GM18858 (cell line): ENCODE results near the gene BCL2L13.
A peak's percentile ranks its signal among the peaks of the same experiment; 100 is the strongest.
"Not testable (repeated sequence)": the region's sequence is repeated elsewhere in the genome, so short reads cannot be mapped to it uniquely, and the experiment has no call there.

Experiments
- ATAC-seq: cut with Tn5 transposase; IDR thresholded peaks from one replicate; pipeline ENCODE4 v1.9.1; 2021; ENCODE audit not compliant: unreplicated experiment

Gene BCL2L13

DNA sequence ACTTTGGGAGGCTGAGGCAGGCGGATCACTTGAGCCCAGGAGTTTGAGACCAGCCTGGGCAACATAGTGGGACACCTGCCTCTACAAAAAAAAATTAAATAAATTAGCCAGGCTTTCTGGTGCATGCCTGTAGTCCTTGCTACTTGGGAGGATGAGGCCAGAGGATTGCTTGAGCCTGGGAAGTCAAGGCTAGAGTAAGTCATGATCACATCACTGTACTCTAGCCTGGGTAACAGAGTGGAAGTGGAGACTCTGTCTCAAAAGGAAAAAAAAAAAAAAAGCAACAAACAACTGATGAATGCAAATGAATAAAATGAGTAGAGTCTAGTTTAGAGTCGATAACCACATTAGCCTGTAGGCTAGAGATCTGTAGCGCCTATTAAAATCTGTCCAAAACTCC, 3.9 kb upstream of the BCL2L13 start:
- no peak for ATAC-seq

DNA sequence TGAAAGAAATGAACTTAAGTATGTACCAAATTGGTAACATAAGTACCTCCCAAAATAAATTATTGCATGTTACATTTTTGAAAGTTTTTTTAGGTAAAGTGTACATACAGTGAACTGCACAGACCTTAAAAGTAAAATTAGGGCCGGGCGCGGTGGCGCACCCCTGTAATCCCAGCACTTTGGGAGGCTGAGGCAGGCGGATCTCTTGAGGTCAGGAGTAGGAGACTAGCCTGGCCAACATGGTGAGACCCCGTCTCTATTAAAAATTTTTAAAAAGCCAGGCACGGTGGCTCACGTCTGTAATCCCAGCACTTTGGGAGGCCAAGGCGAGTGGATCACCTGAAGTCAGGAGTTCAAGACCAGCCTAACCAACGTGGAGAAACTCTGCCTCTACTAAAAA, 1.7 kb upstream of the BCL2L13 start:
- not testable (repeated sequence) for ATAC-seq

DNA sequence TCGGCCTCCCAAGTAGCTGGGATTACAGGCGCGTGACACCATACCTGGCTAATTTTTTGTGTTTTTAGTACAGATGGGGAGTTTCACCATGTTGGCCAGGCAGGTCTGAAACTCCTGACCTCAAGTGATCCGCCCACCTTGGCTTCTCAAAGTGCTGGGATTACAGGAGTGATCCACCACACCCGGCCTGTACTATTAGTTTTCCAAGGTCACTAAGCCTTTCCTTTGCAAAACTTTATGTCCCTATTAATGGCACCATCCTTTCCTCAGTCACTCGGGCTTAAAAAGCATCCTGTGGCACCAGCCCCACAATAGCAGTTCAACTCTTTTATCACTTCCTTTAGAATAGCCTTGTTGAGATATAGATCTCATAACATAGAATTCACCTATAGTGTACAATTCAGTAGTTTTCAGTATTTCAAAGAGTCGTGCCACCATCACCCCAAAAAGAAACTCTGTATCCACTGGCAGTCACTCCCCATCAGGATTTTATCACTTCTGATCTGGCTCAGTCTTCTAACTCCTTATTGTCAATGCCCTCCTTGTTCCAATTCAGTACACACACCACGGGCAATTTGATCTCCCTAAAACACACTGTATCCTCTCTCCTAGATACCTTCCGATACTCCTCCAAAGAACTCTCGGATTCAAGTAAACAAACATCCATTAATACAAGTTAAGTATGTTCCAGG, 921 bp upstream of the BCL2L13 start:
- no peak for ATAC-seq

DNA sequence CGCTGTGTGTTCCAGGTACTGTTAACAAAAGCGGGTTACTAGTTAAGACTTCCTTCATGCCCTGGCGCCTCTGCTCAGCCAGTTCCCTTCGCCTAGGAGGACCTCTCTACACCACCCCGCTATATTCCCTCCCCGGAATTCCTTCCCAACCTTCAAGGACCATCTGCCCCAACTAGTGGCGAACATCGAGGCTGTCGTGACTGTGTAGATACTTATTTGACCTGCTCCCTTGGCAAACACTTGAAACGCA, 450 bp upstream of the BCL2L13 start:
- peak; percentile 10 for ATAC-seq

DNA sequence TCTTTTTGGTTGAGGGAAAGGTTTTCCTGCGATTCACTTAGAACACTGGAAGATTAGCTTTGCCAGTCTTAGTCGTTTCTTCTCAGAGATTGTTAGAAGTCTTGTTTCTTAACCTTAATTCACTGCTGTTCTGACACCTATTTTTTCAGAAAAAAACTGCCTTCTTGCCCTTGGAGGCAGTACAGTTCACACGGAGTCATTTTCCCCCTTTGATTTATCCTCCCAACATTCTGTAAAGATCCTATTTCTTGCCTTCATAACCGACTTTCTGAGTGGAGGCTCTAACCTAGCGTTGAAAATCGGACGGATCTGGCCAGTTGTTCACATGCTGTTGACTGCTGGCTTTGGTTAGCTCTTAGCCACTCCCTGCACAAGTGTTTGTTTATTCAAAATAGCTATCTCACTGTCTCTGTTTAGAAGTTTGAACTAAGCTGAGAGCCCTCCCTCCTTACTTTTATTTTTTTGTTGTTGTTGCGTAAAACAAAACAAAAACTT, 737 bp downstream of the BCL2L13 start:
- no peak for ATAC-seq

DNA sequence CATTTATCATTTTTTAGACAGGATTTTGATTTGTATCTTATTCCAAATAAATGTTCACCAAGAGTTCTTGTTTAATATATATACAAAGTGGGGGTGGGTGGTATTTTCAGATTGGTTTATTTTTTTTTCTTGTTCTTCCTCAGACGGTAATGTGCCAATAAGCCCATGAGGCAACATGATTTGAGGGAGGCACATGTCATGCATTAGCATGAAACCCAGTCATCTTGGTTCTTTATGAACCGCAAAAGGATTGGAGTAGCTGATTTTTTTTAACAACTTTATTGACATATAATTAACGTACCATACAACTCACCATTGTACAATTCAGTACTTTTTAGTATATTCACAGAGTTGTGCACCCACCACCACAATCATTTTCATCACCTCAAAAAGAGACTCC, 2.7 kb downstream of the BCL2L13 start:
- no peak for ATAC-seq

DNA sequence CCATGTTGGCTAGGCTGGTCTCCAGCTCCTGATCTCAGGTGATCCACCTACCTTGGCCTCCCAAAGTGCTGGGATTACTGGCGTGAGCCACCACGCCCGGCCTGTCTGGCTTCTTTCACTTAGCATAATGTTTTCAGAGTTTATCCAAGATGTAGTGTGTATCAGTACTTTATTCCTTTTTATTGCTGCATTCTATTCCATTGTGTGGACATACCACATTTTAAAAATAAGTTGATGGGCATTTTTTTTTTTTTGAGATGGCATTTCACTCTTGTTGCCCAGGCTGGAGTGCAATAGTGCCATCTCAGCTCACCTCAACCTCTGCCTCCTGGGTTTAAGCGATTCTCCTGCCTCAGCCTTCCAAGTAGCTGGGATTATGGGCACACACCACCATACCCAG, 3.8 kb downstream of the BCL2L13 start:
- not testable (repeated sequence) for ATAC-seq

DNA sequence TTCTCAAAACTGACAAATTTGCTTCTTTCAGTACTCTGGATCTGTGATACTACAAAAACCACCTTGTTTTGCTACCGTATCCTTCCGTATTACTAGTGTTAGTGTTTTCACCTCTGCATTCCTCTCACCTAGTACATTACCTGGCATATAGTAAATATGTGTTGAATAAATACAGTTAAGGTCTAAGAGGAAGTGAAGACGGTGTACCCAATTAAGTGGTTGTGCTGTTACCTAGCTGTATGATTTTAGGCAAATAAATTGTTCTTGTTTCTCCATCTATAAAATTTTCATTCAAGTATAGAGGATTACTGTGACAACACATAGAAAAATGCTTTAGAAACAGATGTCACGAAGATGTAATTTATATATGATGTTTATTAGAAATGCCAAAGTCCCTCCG, 8.9 kb downstream of the BCL2L13 start:
- no peak for ATAC-seq

DNA sequence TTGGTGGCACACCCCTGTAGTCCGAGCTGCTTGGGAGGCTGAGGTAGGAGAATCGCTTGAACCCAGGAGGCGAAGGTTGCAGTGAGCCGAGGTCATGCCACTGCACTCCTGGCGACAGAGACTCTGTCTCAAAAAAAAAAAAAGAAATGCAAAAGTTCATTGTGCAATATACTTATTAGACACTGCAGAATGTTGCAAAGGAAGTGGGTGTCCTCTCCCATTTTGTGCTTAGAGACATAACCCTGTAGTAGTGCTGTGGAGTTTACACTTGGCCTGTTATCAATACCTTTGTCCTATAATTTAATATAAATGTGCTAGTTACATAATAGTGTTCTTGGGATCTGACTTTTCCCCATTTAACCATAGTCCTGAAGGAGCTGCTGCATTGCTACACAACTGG, 9.4 kb downstream of the BCL2L13 start:
- ATAC-seq = no peak

DNA sequence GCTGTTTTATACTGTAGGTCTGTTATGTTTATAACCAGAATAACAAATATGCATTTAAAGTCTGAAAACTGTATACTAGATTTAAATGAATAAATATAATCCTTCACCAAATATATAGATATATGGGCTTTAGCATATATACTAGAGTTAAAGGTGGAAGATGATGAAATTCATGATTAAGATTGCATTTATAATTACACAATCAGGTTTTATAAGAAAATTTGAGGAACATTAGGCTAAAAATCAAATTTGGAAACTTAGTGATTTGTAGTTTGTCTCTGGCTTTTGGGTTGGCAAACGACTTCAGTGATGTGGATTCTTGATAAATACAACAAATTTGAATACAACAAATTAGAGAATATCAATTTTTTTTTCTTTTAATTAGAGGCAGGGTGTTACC, 10.0 kb downstream of the BCL2L13 start:
- no peak for ATAC-seq

DNA sequence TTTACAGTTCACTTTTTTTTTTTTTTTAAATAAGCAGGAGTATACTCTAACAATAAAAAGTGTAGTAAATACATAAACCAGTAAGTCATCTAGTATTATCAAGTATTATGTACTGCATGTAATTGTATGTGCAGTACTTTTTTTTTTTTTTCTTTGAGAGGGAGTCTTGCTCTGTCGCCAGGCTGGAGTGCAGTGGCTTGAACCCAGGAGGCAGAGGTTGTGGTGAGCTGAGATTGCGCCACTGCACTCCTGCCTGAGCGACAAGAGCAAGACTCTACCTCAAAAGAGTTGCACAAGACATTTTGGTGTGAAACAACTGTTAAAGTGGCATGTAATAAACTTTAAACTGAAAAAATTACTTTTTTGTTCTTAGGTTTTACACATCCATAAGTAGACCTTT, 16.7 kb downstream of the BCL2L13 start:
- no peak for ATAC-seq

DNA sequence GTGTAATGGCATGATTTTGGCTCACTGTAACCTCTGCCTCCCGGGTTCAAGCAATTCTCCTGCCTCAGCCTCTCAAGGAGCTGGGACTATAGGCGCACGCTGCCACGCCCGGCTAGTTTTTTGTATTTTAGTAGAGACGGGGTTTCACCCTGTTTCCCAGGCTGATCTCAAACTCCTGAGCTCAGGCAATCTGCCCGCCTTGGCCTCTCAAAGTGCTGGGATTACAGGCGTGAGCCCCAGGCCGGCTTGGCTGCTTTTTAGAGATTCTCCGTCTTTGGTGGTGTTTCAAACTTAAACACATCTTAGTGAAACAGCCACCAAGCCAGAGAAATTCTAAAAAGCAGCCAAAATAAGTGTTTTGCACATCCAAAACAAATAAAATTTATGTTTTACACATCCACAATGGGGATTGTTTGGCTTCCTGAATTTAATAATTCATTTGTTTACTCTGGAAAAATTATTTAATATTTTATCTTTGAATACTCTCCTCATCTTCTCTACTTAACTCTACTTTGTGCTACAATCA, 18.4 kb downstream of the BCL2L13 start:
- ATAC-seq = no peak

DNA sequence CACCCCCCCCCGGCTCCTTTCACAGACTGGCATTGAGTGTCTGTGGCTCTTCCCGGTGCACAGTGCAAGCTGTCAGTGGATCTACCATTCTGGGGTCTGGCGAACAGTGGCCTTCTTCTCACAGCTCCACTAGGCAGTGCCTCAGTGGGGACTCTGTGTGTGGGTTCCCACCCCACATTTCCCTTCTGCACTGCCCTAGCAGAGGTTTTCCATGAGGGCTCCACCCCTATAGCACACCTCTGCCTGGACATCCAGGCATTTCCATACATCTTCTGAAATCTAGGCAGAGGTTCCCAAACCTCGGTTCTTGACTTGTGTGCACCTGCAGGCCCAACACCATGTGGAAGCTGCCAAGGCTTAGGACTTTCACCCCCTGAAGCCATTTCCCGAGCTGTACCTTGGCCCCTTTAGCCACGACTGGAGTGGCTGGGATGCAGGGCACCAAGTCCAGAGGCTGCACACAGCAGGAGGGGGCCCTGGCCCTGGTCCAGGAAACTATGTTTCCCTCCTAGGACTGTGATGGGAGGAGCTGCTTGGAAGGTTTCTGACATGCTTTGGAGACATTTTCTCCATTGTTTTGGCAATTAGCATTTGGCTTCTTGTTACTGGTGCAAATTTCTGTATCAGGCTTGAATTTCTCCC, 26.0 kb downstream of the BCL2L13 start:
- no peak for ATAC-seq

DNA sequence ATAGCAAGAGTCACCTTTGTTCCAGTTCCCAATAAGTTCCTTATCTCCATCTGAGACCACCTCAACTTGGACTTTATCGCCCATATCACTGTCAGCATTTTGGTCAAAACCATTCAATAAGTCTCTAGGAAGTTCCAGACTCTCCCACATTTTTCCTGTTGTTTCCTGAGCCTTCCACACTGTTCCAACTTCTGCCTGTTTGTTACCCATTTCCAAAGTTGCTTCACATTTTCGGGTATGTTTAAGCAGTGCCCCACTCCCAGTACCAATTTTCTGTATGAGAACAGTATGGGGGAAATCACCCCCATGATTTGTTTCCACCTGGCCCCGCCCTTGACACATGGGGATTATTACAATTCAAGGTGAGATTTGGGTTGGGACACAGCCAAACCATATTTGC, 26.7 kb downstream of the BCL2L13 start:
- ATAC-seq = no peak

DNA sequence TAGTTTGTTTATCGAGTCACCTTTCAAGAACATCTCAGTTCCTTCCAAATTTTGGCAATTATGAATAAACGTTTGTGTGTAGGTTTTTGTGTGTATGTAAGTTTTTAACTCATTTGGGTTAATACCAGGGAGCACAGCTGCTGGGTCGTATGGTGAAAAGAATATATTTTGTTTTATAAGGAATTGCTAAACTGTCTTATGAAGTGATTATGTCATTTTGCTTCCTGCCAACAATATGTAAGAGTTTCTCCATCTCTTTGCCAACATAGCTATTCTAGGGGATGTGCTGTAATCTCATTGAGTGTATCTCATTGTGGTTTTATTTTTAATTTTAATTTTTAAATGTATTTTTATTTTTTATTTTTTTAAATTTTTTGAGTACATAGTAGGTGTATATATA, 27.3 kb downstream of the BCL2L13 start:
- ATAC-seq = no peak

DNA sequence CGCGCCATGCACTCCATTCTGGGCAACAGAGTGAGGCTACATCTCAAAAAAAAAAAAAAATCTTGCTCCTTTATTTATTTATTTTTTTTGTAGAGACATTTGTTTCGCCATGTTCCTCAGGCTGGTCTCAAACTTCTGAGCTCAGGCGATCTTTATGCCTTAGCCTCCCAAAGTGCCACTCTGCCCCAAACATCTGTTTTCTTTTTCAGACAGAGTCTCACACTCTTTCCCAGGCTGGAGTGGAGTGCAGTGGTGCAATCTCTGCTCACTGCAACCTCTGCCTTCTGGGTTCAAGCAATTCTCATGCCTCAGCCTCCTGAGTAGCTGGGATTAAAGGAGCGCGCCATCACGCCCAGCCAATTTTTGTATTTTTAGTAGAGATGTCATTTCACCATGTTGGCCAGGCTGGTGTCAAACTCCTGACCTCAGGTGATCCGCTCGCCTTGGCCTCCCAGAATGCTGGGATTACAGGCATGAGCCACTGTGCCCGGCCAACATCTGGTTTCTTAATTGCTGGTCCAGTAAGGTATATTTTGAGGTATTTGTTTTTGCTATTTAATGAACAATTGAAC, 33.0 kb downstream of the BCL2L13 start:
- ATAC-seq = not testable (repeated sequence)

DNA sequence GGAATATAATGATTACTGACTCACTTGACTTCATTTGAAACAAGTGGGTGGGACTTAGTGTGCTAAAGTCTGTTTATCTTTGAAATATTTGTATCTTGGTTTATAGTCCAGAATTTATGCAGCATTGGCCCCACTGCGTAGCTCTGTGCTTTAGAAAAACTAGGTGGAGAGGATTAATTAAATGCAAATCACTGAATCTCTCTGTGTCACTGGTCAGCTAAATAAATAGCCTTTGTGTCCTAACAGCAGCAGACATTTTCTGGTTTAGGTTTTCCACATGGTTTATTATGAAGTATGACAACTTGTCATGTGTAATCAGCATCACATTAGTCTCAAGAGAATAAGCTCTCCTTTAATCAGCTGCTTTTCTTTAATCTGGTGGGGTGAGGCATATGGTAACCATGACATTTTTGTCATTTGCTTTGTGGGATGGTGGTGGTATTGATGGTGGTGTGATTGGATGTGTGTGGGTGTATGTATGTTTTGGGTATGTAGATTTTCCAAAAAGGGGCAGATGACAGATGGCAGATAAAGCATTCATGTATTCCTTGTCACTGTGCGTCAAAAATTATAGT, 33.9 kb downstream of the BCL2L13 start:
- no peak for ATAC-seq

DNA sequence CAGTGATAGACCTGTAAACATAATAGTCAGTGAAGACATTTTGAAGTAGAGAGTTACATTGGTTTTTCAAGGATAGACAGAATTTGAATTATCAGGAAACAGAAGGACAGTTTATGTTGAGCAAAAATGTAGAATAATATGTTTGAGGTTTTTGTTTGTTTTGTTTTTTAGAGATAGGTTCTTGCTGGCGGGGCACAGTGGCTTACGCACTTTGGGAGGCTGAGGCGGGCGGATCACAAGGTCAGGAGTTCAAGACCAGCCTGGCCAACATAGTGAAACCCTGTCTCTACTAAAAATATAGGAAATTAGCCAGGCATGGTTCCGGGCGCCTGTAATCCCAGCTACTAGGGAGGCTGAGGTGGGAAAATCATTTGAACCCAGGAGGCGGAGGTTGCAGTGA, 35.6 kb downstream of the BCL2L13 start:
- no peak for ATAC-seq

DNA sequence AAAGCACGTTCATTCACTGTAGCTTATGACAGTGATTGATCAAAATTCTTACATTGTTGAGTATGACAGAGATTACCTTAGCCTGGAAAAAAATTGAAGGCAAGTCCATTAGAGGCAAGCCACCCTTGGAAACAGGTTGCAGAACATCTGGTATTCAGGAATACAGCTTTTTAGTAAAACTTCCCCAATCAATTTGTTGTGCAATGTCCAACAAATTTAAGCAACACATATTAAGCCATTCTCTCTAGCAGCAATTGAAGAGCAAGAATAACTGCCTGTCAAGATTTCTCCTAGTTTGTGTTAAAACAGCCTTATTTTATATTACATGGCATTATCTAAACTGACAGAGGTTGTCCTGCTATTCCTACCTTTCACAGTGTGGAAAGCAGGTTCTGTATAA, 37.0 kb downstream of the BCL2L13 start:
- no peak for ATAC-seq

DNA sequence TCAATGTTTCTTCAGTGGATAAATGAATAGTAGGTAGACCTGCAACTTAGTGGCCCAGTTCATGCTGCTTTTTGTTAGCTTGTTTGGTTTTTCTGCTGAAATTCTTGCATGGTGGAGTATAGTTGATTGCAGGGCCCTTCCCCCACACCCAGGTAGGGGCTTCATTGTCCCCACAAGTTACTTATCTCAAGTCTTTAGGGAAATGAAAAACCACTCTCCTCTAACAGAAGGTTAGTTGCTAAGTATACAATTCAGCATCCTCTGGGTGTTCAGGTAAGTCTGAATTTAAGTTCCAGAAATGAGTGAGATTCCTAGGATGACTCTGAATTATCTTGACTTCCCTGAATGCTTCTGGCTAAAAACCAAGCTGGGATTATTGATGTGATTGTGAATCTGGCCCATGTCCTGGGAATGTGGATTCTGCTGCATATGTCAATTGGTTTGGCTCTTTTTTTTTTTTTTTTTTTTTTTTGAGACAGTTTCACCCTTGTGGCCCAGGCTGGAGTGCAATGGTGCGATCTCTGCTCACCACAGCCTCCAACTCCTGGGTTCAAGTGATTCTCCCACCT, 40.3 kb downstream of the BCL2L13 start:
- ATAC-seq = no peak

DNA sequence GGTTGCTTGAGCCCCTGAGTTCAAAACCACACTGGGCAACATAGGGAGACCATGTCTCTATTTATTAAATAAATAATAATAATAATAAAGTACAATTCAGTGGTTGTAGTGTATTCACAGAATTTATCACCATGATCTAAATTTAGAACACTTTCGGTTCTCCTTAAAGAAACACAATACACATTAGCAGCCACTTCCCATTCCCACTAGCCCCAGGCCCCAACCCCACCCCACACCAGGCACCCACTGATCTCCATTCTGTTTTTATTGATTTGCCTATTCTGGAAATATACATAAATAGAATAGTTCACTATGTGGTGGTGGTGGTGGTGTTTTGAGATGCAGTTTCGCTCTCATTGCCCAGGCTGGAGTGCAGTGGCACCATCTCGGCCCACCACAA, 45.7 kb downstream of the BCL2L13 start:
- no peak for ATAC-seq

DNA sequence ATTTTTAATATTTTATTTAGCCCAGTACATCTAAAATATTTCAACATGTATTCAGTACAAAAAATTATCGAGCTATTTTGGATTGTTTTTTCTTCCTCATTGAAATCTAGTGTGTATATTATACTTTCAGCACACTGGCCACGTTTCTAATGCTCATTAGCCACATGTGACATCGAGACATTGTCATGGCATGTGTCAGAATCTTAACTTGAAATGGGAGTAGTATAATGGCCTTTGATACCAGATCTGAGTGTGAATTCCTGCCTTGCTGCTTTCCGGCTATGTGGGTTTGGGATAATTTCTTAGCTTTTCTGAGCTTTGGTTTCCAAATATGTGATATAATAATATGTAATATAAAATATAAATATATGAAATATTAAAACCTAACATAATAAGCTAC, 54.3 kb downstream of the BCL2L13 start:
- ATAC-seq = no peak
